ENCODE data around the gene SRRD.
A peak's percentile ranks its signal among the peaks of the same experiment; 100 is the strongest.
"Not testable (repeated sequence)": the region's sequence is repeated elsewhere in the genome, so short reads cannot be mapped to it uniquely, and the experiment has no call there.

SRRD gene

DNA sequence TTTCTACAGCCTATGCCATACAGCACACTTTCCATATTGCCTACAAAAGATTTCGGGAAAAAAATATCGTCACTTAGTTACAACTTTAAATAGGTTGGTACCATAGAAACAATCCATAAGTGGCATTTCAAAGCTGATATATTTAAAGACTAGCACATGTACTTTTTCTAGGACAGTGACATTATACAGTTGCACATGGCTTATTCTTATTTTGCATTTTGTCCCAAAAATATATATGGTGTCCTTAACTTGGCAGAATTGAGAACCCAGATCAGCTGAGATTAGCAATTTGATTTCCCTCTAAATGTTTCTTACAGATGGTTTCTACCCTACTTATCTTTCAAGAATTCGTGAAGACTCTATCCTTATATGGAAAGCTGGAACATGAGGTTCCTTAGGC is 32.3 kb downstream of the SRRD start:
- DNase-seq (ENCODE audit: low spot score) (no peak), FAIRE-seq (no peak)

DNA sequence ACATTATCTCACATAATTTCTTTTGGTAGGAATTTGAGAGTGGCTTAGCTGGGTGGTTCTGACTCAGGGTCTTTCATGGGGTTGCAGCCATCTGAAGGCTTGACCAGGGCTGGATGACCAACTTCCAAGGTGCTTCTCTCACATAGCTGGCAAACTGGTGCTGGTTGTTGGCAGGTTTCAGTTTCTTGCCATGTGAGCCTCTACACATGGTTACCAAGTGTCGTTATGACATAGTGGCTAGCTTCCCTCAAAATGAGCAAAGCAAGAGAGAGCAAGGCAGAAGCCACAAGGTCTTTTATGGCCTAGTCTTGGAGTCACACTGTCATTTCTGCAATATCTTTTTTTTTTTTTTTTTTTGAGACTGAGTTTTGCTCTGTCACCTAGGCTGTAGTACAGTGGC is 32.8 kb downstream of the SRRD start:
- DNase-seq (ENCODE audit: low spot score), result no peak
- no peak for FAIRE-seq

DNA sequence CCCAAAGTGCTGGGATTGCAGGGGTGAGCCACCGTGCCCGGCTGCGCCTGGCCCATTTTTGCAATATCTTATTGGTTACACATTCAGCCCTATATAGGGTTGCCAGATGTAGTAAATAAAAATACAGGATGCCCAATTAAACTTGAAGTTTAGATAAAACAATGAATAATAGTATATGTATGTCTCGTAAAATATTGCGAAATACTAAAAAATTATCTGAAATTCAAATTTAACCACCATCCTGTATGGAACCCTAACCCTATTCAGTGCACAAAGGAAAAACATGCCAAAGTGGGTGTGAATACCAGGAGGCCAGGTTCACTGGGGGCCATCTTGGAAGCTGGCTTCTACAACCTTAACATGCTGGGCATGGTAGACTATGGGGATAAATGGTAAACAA is 33.8 kb downstream of the SRRD start:
- FAIRE-seq, result peak; percentile 75
- no peak for DNase-seq (ENCODE audit: low spot score)

- DNase-seq (ENCODE audit: low spot score) (no peak), FAIRE-seq (peak; percentile 86)
Measured at GRCh38 chr22:26522012-26522411, 38.3 kb downstream of the SRRD start.

DNA sequence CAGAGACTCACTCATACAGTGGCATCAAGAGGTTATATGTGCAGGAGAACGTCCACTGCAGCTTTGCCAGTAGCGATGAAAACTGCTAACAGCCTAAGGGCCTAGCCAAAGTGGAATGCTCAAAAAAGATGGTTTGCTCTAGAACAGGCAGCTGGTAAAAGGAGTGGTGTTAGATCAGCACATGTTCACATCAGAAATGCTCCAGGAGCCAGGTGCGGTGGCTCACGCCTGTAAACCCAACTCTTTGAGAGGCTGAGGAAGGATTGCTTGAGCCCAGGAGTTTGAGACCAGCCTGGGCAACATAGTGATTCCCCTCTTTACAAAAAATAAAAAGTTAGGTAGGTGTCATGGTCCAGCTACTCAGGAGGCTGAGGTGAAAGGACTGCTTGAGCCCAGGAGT is 38.9 kb downstream of the SRRD start:
- FAIRE-seq (peak; percentile 92), DNase-seq (ENCODE audit: low spot score) (no peak)

- FAIRE-seq (peak; percentile 84), DNase-seq (ENCODE audit: low spot score) (no peak)
Measured at GRCh38 chr22:26524870-26525269, 41.2 kb downstream of the SRRD start.

- FAIRE-seq, result peak; percentile 73
- no peak for DNase-seq (ENCODE audit: low spot score)
Measured at GRCh38 chr22:26525946-26526564, 42.4 kb downstream of the SRRD start.

GRCh38 chr22:26527167-26527566 is 43.5 kb downstream of the SRRD start:
- DNase-seq (ENCODE audit: low spot score) (no peak), FAIRE-seq (peak; percentile 40)

DNA sequence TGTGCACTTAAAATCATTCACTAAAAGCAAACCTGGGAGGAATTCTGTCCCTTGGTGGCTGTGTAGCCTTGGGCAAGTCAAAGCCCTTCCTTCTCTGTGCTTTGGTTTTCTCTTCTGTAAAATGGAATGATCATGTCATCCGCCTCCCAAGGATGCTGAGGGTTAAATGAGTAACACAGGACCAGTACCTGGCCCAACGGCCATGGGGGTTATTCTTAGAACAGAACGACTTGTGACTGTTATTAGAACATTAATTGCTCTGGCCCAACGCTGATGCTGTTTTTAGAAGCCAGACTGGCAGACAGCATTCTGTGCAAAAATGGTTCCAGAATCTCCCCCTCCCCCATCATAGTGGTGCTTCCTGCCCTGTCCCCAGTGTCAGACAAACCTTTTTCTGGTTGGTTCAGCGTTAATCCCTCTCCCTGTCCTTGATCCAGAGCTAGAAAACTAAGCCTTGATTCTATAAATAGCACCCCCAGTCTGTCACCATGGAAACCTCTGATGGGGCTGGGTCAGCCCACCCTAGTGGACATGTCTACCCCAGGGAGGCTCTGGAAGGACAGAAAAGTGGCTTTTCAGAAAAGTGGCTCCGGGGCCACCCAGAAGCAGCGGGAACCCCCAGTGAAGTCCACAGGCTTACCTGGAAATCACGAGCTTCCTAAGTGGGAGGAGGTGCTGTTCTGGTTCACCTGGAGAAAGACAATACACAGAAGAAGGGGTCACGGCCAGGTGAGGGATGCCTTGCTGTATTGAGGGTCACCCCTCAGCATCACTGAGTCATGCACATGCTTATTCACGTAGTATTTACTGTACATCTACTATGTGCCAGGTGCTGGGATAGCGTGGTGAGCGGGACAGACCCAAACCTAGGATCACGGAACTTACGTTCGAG is 44.1 kb downstream of the SRRD start:
- FAIRE-seq, result peak; percentile 95
- DNase-seq (ENCODE audit: low spot score), result no peak

DNA sequence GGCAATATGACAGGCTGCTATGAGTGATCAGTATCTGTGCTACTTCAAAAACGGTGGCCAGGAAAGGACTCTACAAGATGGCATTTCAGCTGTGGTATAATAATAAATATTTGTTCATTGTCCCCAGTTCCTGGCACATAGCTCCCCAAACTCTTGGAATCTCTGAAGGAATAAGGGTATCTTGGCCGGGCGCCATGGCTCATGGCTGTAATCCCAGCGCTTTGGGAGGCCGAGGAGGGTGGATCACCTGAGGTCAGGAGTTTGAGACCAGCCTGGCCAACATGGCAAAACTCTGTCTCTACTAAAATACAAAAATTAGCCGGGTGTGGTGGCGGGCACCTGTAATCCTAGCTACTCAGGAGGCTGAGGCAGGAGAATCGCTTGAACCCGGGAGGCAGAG is 44.8 kb downstream of the SRRD start:
- DNase-seq (ENCODE audit: low spot score); FAIRE-seq: not testable (repeated sequence)

DNA sequence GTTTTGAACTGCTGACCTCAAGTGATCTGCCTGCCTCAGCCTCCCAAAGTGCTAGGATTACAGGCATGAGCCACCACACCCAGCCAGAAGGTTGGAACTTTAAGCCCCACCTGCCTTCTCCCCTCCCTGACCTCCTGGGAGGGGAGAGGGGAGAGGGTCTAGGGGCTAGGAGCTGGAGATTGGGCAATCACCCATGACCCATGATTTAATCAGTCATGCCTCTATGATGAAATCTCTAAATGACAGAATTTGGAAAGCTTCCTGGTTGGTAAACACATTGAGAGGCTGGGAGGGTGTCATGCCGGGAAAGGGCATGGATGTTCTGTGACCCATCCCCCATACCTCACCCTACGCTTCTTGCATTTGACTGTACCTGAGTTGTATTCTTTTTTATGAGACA is 45.7 kb downstream of the SRRD start:
- FAIRE-seq (peak; percentile 23), DNase-seq (ENCODE audit: low spot score) (no peak)

- DNase-seq (ENCODE audit: low spot score) (no peak), FAIRE-seq (peak; percentile 88)
Measured at GRCh38 chr22:26534171-26534855, 50.6 kb downstream of the SRRD start.

GRCh38 chr22:26534874-26535602 is 51.4 kb downstream of the SRRD start:
- FAIRE-seq (peak; percentile 90), DNase-seq (ENCODE audit: low spot score) (no peak)

- DNase-seq (ENCODE audit: low spot score) (no peak), FAIRE-seq (no peak)
Measured at GRCh38 chr22:26535603-26535908, 51.9 kb downstream of the SRRD start.

- FAIRE-seq, result peak; percentile 95
Measured at GRCh38 chr22:26536056-26536761, 52.5 kb downstream of the SRRD start.

GRCh38 chr22:26536762-26537134 is 53.1 kb downstream of the SRRD start:
- FAIRE-seq (peak; percentile 20), DNase-seq (ENCODE audit: low spot score) (no peak)

More at GRCh38 chr22:26536056-26536761, 52.5 kb downstream of the SRRD start:
- no peak for DNase-seq (ENCODE audit: low spot score)

DNA sequence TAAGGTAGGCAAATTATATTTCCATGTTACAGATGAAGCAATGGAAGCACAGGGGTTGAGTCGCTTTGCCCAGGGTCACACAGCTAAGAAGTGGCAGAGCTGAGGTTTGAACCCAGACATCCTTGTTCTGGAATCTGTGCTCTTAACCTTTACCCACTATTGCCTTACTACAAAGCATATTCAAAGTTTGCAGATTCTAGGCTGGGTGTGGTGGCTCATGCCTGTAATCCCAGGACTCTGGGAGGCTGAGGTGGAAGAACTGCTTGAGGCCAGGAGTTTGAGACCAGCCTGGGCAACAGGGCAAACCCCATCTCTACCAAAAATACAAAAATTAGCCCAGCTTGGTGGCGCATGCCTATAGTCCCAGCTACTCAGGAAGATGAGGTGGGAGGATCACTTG is 56.4 kb downstream of the SRRD start:
- DNase-seq (ENCODE audit: low spot score) (no peak), FAIRE-seq (peak; percentile 5)

GRCh38 chr22:26541167-26541819 is 57.6 kb downstream of the SRRD start:
- no peak for DNase-seq (ENCODE audit: low spot score)
- FAIRE-seq, result peak; percentile 87

- DNase-seq (ENCODE audit: low spot score) (no peak), FAIRE-seq (no peak)
Measured at GRCh38 chr22:26542831-26543230, 59.2 kb downstream of the SRRD start.

Data from urothelium cell line (cell line).